ENCODE data around the gene CD8A.

- no peak for TF ChIP-seq EP300 (IDR thresholded peaks at IDR 0.05; ENCODE audit: borderline replicate concordance in 1 of 2, low read depth in 1 of 2, low read length in 1 of 2)
- TF ChIP-seq TAF1 (IDR thresholded peaks at IDR 0.05; ENCODE audit: borderline replicate concordance, low read depth, low read length): no peak
- TF ChIP-seq CTCF (IDR thresholded peaks at IDR 0.05): no peak
- no peak for TF ChIP-seq POLR2AphosphoS5 (IDR thresholded peaks at IDR 0.05; ENCODE audit: low read depth, low read length)
- TF ChIP-seq USF2 (IDR thresholded peaks at IDR 0.05; ENCODE audit: borderline replicate concordance, low read depth, low read length): no peak
- TF ChIP-seq EZH2phosphoT487 (IDR thresholded peaks at IDR 0.05; ENCODE audit: borderline replicate concordance, low read depth): no peak
- no peak for TF ChIP-seq MXI1 (IDR thresholded peaks at IDR 0.05; ENCODE audit: low read depth, low read length)
- no peak for TF ChIP-seq JUND (IDR thresholded peaks at IDR 0.05)
- no peak for TF ChIP-seq USF1 (IDR thresholded peaks at IDR 0.05; ENCODE audit: borderline replicate concordance, low read depth)
- no peak for TF ChIP-seq FOXM1 (IDR thresholded peaks at IDR 0.05; ENCODE audit: low read depth)
- no peak for TF ChIP-seq YY1 (IDR thresholded peaks at IDR 0.05; ENCODE audit: low read depth)
- no peak for TF ChIP-seq REST (IDR thresholded peaks at IDR 0.05; ENCODE audit: low read depth, low read length)
Measured at GRCh38 chr2:86752934-86753333, 37.8 kb downstream of the CD8A start.
